HEK293 (cell line): ENCODE results near the gene CHM.

Experiments
- CTCF ChIP-seq: fragments of 450-650 bp; formaldehyde crosslinking; IDR thresholded peaks from 2 replicates; pipeline ENCODE4 v1.5.1; 2016; ENCODE audit warnings: missing biosample characterization, missing genetic modification characterization
- SP2 ChIP-seq: fragments of 450-650 bp; formaldehyde crosslinking; IDR thresholded peaks from 2 replicates; pipeline ENCODE4 v1.5.1; 2016; ENCODE audit warnings: missing biosample characterization, missing genetic modification characterization
- SP3 ChIP-seq: fragments of 450-650 bp; formaldehyde crosslinking; IDR thresholded peaks from 2 replicates; pipeline ENCODE4 v1.5.1; 2016; ENCODE audit warnings: missing biosample characterization, missing genetic modification characterization
- ZBTB44 ChIP-seq: fragments of 450-650 bp; IDR thresholded peaks from 2 replicates; pipeline ENCODE4 v1.5.1; 2018; ENCODE audit warnings: missing biosample characterization, mild to moderate bottlenecking, missing genetic modification characterization
- ZFP37 ChIP-seq: fragments of 450-650 bp; formaldehyde crosslinking; IDR thresholded peaks from 2 replicates; pipeline ENCODE4 v1.5.1; 2016; ENCODE audit warnings: missing biosample characterization, missing genetic modification characterization
- ZFP69B ChIP-seq: fragments of 450-650 bp; formaldehyde crosslinking; IDR thresholded peaks from 2 replicates; pipeline ENCODE4 v1.5.1; 2016; ENCODE audit warnings: missing biosample characterization, missing genetic modification characterization
- ZNF121 ChIP-seq: fragments of 450-650 bp; formaldehyde crosslinking; IDR thresholded peaks from 2 replicates; pipeline ENCODE4 v1.5.1; 2016; ENCODE audit warnings: missing biosample characterization, missing genetic modification characterization
- ZNF23 ChIP-seq: fragments of 450-650 bp; formaldehyde crosslinking; IDR thresholded peaks from 2 replicates; pipeline ENCODE4 v1.5.1; 2016; ENCODE audit warnings: missing biosample characterization, missing genetic modification characterization, borderline replicate concordance
- ZNF280C ChIP-seq: fragments of 450-650 bp; formaldehyde crosslinking; IDR thresholded peaks from 2 replicates; pipeline ENCODE4 v1.5.1; 2016; ENCODE audit warnings: missing biosample characterization, missing genetic modification characterization
- ZNF404 ChIP-seq: fragments of 450-650 bp; formaldehyde crosslinking; IDR thresholded peaks from 2 replicates; pipeline ENCODE4 v1.5.1; 2017; ENCODE audit warnings: missing biosample characterization, missing genetic modification characterization

GRCh38 chrX:86039625-86040568, 7.5 kb downstream of the CHM start:
- TF ChIP-seq ZBTB44 (tag by site-specific recombination), result no peak
- no peak for TF ChIP-seq SP2 (tag by site-specific recombination)
- no peak for TF ChIP-seq ZNF280C (tag by site-specific recombination)
- TF ChIP-seq CTCF (tag by site-specific recombination), result no peak
- no peak for TF ChIP-seq ZFP37 (tag by site-specific recombination)
- no peak for TF ChIP-seq ZNF404
- TF ChIP-seq ZNF23 (tag by site-specific recombination), result no peak
- no peak for TF ChIP-seq SP3 (tag by site-specific recombination)
- TF ChIP-seq ZNF121 (tag by site-specific recombination), result no peak
- TF ChIP-seq ZFP69B (tag by site-specific recombination), result no peak
